Measurements from ENCODE around the gene PIN4. TPM values are rescaled to one million over a fixed set of nuclear protein-coding genes. Genes with fewer than 3 reads are reported as not detected.

The PIN4 gene
- total RNA-seq, 1 donor from 2014 or later = 17.3 TPM

- Mint-ChIP-seq H3K9me3 (peaks cover 24% of the 10 kb centered on the region), H3K27me3 (ENCODE audit: low read depth) (no peaks in the 10 kb centered on the region), H3K36me3 (peaks cover 34% of the 10 kb centered on the region), H3K4me3 (no peak overlapping the region), H3K27ac (no peak overlapping the region), H3K4me1 (no peaks in the 10 kb centered on the region)
- no peak for DNase-seq (ENCODE audit: low spot score in 2 of 2, unreplicated experiment in 2 of 2)
- no peak for TF ChIP-seq CTCF (IDR thresholded peaks at IDR 0.05; ENCODE audit: unreplicated experiment)
Measured at GRCh38 chrX:72230290-72230689, 48.7 kb downstream of the PIN4 start.

- DNase-seq (ENCODE audit: low spot score in 2 of 2, unreplicated experiment in 2 of 2) = no peak
- Mint-ChIP-seq H3K4me3 (no peak overlapping the region), H3K27ac (no peak overlapping the region)
Measured at GRCh38 chrX:72236841-72237240, 55.3 kb downstream of the PIN4 start.

GRCh38 chrX:72238183-72238582 lies 56.6 kb downstream of the PIN4 start:
- Mint-ChIP-seq H3K4me3 (peak overlapping the region; percentile 74), H3K27me3 (ENCODE audit: low read depth) (no peaks in the 10 kb centered on the region), H3K9me3 (peaks cover 23% of the 10 kb centered on the region), H3K4me1 (peaks cover 7% of the 10 kb centered on the region), H3K27ac (peak overlapping the region; percentile 53), H3K36me3 (peaks cover 12% of the 10 kb centered on the region)
- no peak for TF ChIP-seq CTCF (IDR thresholded peaks at IDR 0.05; ENCODE audit: unreplicated experiment)
- DNase-seq (ENCODE audit: low spot score in 2 of 2, unreplicated experiment in 2 of 2) = no peak

More at GRCh38 chrX:72236841-72237240, 55.3 kb downstream of the PIN4 start:
- peaks cover 7% of the 10 kb centered on the region for H3K4me1 Mint-ChIP-seq
- no peak for TF ChIP-seq CTCF (IDR thresholded peaks at IDR 0.05; ENCODE audit: unreplicated experiment)
- peaks cover 16% of the 10 kb centered on the region for H3K36me3 Mint-ChIP-seq
- H3K27me3 Mint-ChIP-seq (ENCODE audit: low read depth) = no peaks in the 10 kb centered on the region
- peaks cover 26% of the 10 kb centered on the region for H3K9me3 Mint-ChIP-seq

- no peak for TF ChIP-seq CTCF (IDR thresholded peaks at IDR 0.05; ENCODE audit: unreplicated experiment)
- peaks cover 22% of the 10 kb centered on the region for H3K9me3 Mint-ChIP-seq
- peaks cover 7% of the 10 kb centered on the region for H3K4me1 Mint-ChIP-seq
- peak within 1 kb of the TSS; percentile 92 for H3K27ac Mint-ChIP-seq
- DNase-seq (ENCODE audit: low spot score in 2 of 2, unreplicated experiment in 2 of 2) = peak; percentile 79 to 92
- H3K36me3 Mint-ChIP-seq = peaks cover 12% of the 10 kb centered on the region
- peak within 1 kb of the TSS; percentile 74 for H3K4me3 Mint-ChIP-seq
- H3K27me3 Mint-ChIP-seq (ENCODE audit: low read depth) = no peaks in the 10 kb centered on the region
Measured at GRCh38 chrX:72238721-72239475, 57.3 kb downstream of the PIN4 start, which contains the start of gene ERCC6L. Gene ERCC6L (minus strand): TSS chrX:72239027. CDS start chrX:72238911, 116 bp downstream.

GRCh38 chrX:72240976-72241375 lies 59.4 kb downstream of the PIN4 start:
- peaks cover 3% of the 10 kb centered on the region for H3K36me3 Mint-ChIP-seq
- no peaks in the 10 kb centered on the region for H3K27me3 Mint-ChIP-seq (ENCODE audit: low read depth)
- DNase-seq (ENCODE audit: low spot score in 2 of 2, unreplicated experiment in 2 of 2) = no peak
- H3K27ac Mint-ChIP-seq = no peak overlapping the region
- peaks cover 15% of the 10 kb centered on the region for H3K9me3 Mint-ChIP-seq
- no peak for TF ChIP-seq CTCF (IDR thresholded peaks at IDR 0.05; ENCODE audit: unreplicated experiment)
- peaks cover 7% of the 10 kb centered on the region for H3K4me1 Mint-ChIP-seq
- no peak overlapping the region for H3K4me3 Mint-ChIP-seq
